ENCODE data around the gene GTF2H4.

GRCh38 chr6:30913721-30914075 lies 5.7 kb downstream of the GTF2H4 start:
- TF ChIP-seq POLR2A (IDR thresholded peaks at IDR 0.05) (no peak), EP300 (IDR thresholded peaks at IDR 0.05) (no peak), POLR2AphosphoS5 (IDR thresholded peaks at IDR 0.05) (no peak)
- TF ChIP-seq, protein P1, sequence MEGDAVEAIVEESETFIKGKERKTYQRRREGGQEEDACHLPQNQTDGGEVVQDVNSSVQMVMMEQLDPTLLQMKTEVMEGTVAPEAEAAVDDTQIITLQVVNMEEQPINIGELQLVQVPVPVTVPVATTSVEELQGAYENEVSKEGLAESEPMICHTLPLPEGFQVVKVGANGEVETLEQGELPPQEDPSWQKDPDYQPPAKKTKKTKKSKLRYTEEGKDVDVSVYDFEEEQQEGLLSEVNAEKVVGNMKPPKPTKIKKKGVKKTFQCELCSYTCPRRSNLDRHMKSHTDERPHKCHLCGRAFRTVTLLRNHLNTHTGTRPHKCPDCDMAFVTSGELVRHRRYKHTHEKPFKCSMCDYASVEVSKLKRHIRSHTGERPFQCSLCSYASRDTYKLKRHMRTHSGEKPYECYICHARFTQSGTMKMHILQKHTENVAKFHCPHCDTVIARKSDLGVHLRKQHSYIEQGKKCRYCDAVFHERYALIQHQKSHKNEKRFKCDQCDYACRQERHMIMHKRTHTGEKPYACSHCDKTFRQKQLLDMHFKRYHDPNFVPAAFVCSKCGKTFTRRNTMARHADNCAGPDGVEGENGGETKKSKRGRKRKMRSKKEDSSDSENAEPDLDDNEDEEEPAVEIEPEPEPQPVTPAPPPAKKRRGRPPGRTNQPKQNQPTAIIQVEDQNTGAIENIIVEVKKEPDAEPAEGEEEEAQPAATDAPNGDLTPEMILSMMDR (IDR thresholded peaks at IDR 0.05) = no peak
